MCF 10A (cell line): ENCODE measurements around the gene WDR82. TPM values are rescaled to one million over a fixed set of nuclear protein-coding genes. Genes with fewer than 3 reads are reported as not detected.

Experiments used
- BruUV-seq: library from RNA; stranded (reverse); fragments of 400-500 nt; replicated peaks from 2 replicates; lab custom pipeline; 2021; lab: Mats Ljungman, UMichigan
- CTCF ChIA-PET: fragments of 300-600 bp; sonication (Branson Sonifier 250); formaldehyde crosslinking; extraction: SDS; loops from one replicate; lab custom pipeline; 2021; ENCODE audit warnings: antibody characterized with exemption, inconsistent platforms; lab: Yijun Ruan, JAX
- POLR2A ChIA-PET: fragments of 300-600, 350-650 bp; sonication (Branson Sonifier 250); formaldehyde crosslinking; extraction: SDS; loops from one replicate; lab custom pipeline; 2020; ENCODE audit warnings: antibody characterized with exemption, inconsistent platforms; lab: Yijun Ruan, JAX
- DNase-seq: peaks from one replicate; pipeline ENCODE4 v3.0.0-alpha.2; 2018; ENCODE audit not compliant: unreplicated experiment
- H3K27ac Mint-ChIP-seq: one replicate; pipeline ENCODE4 v1.8.0; 2022; ENCODE audit warnings: mild to moderate bottlenecking, low read depth, mixed read lengths; ENCODE audit not compliant: unreplicated experiment
- H3K27me3 Mint-ChIP-seq: one replicate; pipeline ENCODE4 v1.8.0; 2022; ENCODE audit warnings: mixed read lengths; ENCODE audit not compliant: insufficient read depth, unreplicated experiment
- H3K36me3 Mint-ChIP-seq: one replicate; pipeline ENCODE4 v1.8.0; 2022; ENCODE audit warnings: mild to moderate bottlenecking, moderate library complexity, mixed read lengths; ENCODE audit not compliant: insufficient read depth, unreplicated experiment
- H3K4me1 Mint-ChIP-seq: one replicate; pipeline ENCODE4 v1.8.0; 2022; ENCODE audit warnings: mixed read lengths; ENCODE audit not compliant: insufficient read depth, unreplicated experiment
- H3K4me3 Mint-ChIP-seq: one replicate; pipeline ENCODE4 v1.8.0; 2022; ENCODE audit warnings: mild to moderate bottlenecking, moderate library complexity, mixed read lengths; ENCODE audit not compliant: unreplicated experiment
- H3K9me3 Mint-ChIP-seq: one replicate; pipeline ENCODE4 v1.8.0; 2022; ENCODE audit warnings: mixed read lengths; ENCODE audit not compliant: unreplicated experiment
- intact Hi-C: fragments of 100-400 bp; cut with micrococcal nuclease; formaldehyde crosslinking; loops from 2 replicates; pipeline ENCODE4 v1.14.1; 2022
- total RNA-seq: library from RNA; stranded (reverse); gene quantifications from 2 replicates; pipeline ENCODE4 v1.2.3, GENCODE V29; 2022
- TF ChIP-seq, protein P1 (sequence below): fragments of 200-600 bp; IDR thresholded peaks from one replicate; pipeline ENCODE4 v1.8.0; 2022; ENCODE audit warnings: antibody characterized with exemption, mild to moderate bottlenecking; ENCODE audit not compliant: unreplicated experiment

WDR82 gene
- total RNA-seq, 1 experiment from 2014 or later = 62.5 TPM

DNA sequence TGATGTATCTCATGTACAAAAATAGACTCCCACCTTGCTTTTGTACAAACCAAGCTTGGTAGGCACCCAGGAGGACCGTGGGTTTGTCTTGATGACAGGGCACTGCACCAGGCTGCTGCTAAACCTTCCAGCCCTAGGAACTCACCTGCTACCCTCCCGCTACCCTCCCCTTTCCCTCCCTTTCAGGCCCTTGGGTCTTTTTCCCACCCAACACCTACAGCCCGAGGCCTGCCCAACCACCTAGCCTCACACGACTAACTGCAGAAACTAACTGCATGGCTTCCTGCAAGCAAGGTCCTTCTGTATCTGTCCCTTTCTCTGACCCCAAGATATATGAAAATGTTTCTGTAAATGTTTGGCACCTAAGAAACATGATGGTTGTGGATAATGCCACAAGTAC is 21.8 kb downstream of the WDR82 start:
- ChIA-PET CTCF (interaction anchor here (1.3 kb wide), 1 partner anchor 36 kb away, joined by 5 read pairs; no protein-coding TSS in a partner anchor), POLR2A (no interaction called here)
- H3K36me3 Mint-ChIP-seq = peaks cover 94% of the 10 kb centered on the region
- no peaks in the 10 kb centered on the region for H3K9me3 Mint-ChIP-seq
- no peak overlapping the region for H3K4me3 Mint-ChIP-seq
- no TSS peak for BruUV-seq
- intact Hi-C loops = no loop called here
- TF ChIP-seq, protein P1, sequence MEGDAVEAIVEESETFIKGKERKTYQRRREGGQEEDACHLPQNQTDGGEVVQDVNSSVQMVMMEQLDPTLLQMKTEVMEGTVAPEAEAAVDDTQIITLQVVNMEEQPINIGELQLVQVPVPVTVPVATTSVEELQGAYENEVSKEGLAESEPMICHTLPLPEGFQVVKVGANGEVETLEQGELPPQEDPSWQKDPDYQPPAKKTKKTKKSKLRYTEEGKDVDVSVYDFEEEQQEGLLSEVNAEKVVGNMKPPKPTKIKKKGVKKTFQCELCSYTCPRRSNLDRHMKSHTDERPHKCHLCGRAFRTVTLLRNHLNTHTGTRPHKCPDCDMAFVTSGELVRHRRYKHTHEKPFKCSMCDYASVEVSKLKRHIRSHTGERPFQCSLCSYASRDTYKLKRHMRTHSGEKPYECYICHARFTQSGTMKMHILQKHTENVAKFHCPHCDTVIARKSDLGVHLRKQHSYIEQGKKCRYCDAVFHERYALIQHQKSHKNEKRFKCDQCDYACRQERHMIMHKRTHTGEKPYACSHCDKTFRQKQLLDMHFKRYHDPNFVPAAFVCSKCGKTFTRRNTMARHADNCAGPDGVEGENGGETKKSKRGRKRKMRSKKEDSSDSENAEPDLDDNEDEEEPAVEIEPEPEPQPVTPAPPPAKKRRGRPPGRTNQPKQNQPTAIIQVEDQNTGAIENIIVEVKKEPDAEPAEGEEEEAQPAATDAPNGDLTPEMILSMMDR = no peak
- H3K4me1 Mint-ChIP-seq = no peaks in the 10 kb centered on the region
- DNase-seq = no peak
- H3K27ac Mint-ChIP-seq = no peak overlapping the region
- no peaks in the 10 kb centered on the region for H3K27me3 Mint-ChIP-seq

DNA sequence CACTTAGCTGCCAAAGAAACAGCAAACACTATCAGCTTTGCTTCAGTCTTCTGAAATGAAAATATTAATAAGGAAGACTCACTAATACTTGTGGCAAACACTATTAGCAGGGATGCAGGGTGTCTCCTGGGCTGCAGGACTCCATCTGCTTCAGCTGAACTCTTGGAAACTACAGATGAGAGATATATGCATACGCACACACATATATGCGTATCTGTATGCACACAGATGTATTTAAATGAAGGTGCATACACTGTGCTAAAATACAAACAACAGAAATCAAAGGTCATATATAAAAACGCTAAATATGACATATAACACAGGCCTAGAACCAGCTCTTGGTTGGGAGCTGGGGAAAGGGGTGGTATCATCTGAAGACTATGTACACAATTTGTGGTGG is 22.3 kb downstream of the WDR82 start:
- no peak overlapping the region for H3K27ac Mint-ChIP-seq
- BruUV-seq = no TSS peak
- TF ChIP-seq, protein P1 = no peak
- no peaks in the 10 kb centered on the region for H3K9me3 Mint-ChIP-seq
- DNase-seq = no peak
- H3K4me1 Mint-ChIP-seq = no peaks in the 10 kb centered on the region
- ChIA-PET CTCF (interaction anchor here (0.7 to 1.3 kb wide), 2 partner anchors 36 to 39 kb away, joined by 3 to 5 read pairs; no protein-coding TSS in a partner anchor), POLR2A (no interaction called here)
- H3K4me3 Mint-ChIP-seq = no peak overlapping the region
- H3K36me3 Mint-ChIP-seq = peaks cover 94% of the 10 kb centered on the region
- intact Hi-C loops = no loop called here
- H3K27me3 Mint-ChIP-seq = no peaks in the 10 kb centered on the region

DNA sequence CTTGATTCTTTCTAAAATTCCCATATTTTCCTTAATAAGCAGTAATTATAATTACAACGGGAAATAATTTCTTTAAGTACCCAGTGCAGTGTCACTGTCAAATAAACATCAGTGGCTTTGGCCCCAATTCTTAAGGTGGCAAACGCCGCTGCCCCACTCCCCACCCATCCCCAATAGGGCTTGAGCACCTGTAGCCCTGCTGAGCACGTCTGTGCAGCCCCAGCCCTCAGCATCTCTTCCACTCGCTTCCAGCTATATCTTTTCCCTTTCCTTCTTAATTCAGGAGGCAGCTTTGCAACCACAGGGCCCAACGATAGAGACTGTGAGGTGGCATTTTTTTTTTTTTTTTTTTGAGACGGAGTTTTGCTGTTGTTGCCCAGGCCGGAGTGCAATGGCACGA is 23.8 kb downstream of the WDR82 start:
- no peak for DNase-seq
- Mint-ChIP-seq H3K4me1 (peaks cover 4% of the 10 kb centered on the region), H3K27ac (no peak overlapping the region), H3K27me3 (no peaks in the 10 kb centered on the region), H3K36me3 (peaks cover 90% of the 10 kb centered on the region), H3K4me3 (no peak overlapping the region), H3K9me3 (no peaks in the 10 kb centered on the region)
- intact Hi-C loops = no loop called here
- TF ChIP-seq, protein P1 = no peak
- POLR2A ChIA-PET = interaction anchor here (0.8 kb wide), 1 partner anchor 16 kb away, joined by 3 read pairs; the partner anchor contains the start of gene TWF2
- CTCF ChIA-PET = interaction anchor here (1.1 kb wide), 1 partner anchor 34 kb away, joined by 4 read pairs; no protein-coding TSS in a partner anchor
- BruUV-seq = no TSS peak

DNA sequence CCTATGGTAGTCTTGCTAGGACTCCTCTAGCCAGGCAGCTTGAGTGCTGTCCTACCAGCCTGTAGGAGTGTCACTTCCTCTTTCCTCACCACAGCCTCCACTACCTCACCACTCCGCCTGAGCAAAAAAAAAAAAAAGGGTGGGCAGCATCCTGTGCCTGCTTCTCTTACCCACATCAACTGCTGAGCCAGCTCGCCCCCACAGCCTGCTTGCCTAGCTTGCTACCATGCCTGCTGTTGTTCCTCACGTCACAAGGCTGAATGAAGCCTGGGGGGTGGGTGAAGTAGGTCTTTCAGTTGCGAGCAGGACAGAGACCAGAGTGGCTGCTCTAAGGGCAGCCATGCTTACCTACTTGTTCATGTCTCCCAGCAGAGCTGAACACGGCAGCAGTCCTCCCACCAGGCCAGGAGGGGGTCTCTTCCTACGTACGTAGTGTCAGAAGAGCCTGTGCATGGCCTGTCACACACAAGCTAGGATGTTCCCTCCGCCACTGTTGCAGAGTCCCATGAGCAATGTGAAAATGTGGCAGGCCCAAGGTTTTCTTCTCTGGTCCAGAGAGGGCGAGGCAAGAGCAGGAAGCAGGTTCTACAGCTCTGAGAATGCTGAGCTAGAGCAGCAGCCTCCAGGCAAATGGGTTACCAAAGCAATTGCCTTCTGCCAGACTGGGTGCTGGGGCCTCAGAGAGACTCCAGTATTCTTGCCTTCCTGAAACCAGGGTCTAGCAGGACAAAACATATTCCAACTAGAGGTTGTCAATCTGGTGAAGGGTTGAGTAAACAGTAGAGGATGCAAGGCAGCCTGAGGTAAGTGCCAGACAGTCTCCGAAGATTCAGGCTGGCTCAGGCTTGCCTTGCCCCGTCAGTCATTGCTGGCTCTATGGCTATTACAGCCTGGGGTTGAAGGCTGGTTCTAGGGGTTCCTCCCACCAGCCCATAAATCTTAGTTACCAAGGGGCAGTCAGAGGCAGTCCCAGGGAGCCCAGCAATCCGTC is 24.8 kb downstream of the WDR82 start:
- no peak overlapping the region for H3K4me3 Mint-ChIP-seq
- H3K36me3 Mint-ChIP-seq = peaks cover 80% of the 10 kb centered on the region
- no TSS peak for BruUV-seq
- TF ChIP-seq, protein P1 = no peak
- no peaks in the 10 kb centered on the region for H3K27me3 Mint-ChIP-seq
- ChIA-PET CTCF (interaction anchor here (0.5 to 1.6 kb wide), 5 partner anchors 21 to 252 kb away, joined by 3 to 5 read pairs (median 4); no protein-coding TSS in a partner anchor), POLR2A (interaction anchor here (0.5 to 2.0 kb wide), 3 partner anchors 10 to 21 kb away, joined by 3 to 7 read pairs (median 4); partner anchors contain the start of gene TWF2)
- H3K27ac Mint-ChIP-seq = peak overlapping the region; percentile 51
- intact Hi-C loops = no loop called here
- H3K9me3 Mint-ChIP-seq = no peaks in the 10 kb centered on the region
- peaks cover 4% of the 10 kb centered on the region for H3K4me1 Mint-ChIP-seq
- DNase-seq = no peak
